ENCODE results near the gene CPLX1.

The CPLX1 gene

DNA sequence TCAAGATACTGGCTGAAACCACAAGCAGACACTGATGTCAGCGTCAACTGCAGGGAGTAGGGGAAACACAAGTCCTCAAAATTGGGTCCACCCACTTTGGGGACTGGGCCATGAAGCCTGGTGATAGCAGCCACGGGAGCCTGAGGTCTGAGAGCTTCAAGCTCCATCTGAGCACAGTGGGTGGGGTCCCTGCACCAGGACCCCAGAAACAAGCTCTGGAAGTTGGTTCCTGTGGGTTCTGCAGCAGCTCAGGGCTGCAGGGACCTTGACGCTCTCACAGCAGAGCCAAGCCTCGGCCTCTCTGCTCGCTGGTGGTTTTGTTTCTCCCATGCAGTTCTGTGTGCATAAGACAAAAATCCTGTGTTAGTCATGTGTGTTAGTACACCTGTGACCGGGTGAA lies 54.5 kb downstream of the CPLX1 start:
- TF ChIP-seq, protein P1, sequence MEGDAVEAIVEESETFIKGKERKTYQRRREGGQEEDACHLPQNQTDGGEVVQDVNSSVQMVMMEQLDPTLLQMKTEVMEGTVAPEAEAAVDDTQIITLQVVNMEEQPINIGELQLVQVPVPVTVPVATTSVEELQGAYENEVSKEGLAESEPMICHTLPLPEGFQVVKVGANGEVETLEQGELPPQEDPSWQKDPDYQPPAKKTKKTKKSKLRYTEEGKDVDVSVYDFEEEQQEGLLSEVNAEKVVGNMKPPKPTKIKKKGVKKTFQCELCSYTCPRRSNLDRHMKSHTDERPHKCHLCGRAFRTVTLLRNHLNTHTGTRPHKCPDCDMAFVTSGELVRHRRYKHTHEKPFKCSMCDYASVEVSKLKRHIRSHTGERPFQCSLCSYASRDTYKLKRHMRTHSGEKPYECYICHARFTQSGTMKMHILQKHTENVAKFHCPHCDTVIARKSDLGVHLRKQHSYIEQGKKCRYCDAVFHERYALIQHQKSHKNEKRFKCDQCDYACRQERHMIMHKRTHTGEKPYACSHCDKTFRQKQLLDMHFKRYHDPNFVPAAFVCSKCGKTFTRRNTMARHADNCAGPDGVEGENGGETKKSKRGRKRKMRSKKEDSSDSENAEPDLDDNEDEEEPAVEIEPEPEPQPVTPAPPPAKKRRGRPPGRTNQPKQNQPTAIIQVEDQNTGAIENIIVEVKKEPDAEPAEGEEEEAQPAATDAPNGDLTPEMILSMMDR (IDR thresholded peaks at IDR 0.05; ENCODE audit: insufficient read depth, missing control alignments) = no peak
- DNase-seq (ENCODE audit: insufficient read length, low spot score) (no peak), FAIRE-seq (no peak)

DNA sequence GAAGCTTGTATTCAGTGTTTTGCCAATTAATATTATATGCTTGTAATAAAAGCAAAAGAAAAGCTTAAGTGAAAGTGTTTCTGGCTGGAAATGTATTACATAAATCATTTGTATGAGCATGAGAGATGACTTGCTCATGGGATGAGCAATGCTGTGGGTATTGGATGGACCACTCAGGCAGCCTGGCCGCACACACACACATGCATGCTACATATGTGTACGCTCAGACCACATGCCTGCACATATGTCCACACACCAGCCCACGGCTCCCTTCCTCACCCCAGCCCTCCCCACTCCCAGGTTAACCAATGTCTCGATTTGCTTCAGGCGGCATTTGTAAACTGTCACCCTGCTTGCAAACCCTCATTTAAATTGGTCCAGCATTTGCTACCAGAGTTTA lies 55.9 kb downstream of the CPLX1 start:
- TF ChIP-seq, protein P1 (IDR thresholded peaks at IDR 0.05; ENCODE audit: insufficient read depth, missing control alignments) = no peak
- FAIRE-seq (no peak), DNase-seq (ENCODE audit: insufficient read length, low spot score) (no peak)

DNA sequence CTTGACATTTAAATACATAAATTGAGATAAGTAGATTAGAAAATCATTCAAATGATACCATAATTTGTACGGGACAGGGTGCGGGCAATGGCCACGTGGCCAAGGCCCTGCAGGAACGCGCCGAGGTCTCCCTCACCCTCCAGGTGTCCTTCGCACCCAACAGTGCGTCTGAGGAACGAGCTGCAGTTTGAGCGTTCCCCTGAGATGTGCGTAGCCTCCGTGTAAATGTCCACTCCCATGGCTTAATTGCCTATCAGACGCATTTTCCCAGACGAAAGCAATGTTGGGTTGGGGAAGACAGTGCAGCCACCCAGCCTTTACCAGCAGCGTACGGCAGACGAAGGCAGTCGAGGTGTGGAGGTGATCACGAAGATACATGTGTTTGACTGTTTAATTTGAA lies 56.4 kb downstream of the CPLX1 start:
- DNase-seq (ENCODE audit: insufficient read length, low spot score) (no peak), FAIRE-seq (no peak)
- TF ChIP-seq, protein P1 (IDR thresholded peaks at IDR 0.05; ENCODE audit: insufficient read depth, missing control alignments) = no peak

DNA sequence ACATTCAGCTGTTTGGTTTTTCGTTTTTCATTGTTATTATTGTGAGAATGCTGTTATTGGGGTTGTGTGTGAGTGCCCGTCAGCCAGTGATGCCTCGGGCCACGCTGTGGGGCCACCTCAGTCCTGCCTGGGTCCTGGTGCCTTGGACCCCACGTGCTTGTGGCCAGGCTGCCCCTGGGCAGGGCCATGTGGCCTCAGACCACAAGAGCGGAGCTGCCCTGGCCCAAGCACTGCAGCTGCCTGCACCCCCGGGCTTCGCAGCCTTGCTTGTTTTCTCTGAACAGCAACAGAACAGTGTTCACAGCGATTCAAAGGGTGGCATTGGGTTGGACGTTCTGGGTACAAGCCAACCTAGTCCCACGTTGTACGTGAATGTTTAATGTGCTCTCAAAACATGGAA lies 56.9 kb downstream of the CPLX1 start:
- FAIRE-seq = no peak
- TF ChIP-seq, protein P1 (IDR thresholded peaks at IDR 0.05; ENCODE audit: insufficient read depth, missing control alignments) = no peak

DNA sequence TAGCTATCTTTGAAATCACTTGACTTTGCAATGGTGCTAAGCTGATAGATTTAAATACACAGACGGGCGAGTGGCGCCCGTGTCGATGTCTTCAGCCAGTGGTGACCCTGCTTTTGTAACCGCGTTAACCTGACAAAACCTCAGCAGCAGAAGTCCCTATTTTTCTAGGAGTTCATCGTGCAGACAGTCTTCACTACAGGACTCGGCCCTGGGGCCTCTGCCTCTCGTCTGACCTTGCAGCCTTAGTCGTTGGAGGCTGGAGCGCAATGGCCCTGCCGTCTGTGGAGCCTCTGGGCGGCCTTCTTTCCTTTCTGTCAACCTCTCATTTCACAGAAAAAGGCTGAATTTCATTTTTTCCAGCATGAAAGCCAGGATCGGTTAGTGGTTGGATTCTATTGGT lies 57.9 kb downstream of the CPLX1 start:
- FAIRE-seq (no peak), DNase-seq (ENCODE audit: insufficient read length, low spot score) (no peak)
- TF ChIP-seq, protein P1 (IDR thresholded peaks at IDR 0.05; ENCODE audit: insufficient read depth, missing control alignments) = no peak

More for the DNA sequence above, 56.9 kb downstream of the CPLX1 start:
- no peak for DNase-seq (ENCODE audit: insufficient read length, low spot score)

DNA sequence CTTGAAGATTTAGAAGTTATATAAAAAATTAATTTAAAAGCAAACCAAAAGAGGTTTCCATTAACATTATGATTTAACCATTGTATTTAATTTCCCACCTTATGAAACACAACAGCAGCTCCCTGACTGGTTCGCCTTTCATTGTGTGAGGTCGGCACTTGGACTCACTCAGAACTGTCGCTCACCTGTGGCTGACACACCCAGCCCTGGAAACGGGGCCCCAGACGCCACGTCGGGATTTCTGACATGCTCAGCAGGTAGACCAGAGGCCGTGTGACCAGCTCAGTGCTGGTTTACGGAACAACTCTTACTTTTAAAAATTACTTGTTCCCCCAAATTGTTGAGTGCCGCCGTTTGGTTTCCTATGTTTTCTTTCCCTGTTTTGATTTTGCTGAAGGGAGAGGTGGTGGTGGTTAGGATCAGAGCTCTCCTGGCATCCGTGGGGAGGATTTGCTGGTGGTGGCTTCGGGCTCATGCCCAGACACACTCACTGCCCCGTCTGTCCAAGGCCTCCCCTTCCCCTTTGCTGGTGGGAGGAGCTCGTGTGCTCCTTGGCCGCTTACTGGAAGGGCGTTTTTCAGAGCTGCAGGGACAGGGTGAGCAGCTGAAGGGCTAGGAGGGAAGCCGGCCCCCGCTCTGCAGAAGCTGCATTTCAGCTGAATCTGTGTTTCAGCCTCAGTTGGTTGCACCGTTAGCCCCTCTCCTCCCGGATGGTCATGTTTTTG lies 59.2 kb downstream of the CPLX1 start:
- FAIRE-seq = no peak
- TF ChIP-seq, protein P1 (IDR thresholded peaks at IDR 0.05; ENCODE audit: insufficient read depth, missing control alignments) = no peak
- DNase-seq (ENCODE audit: insufficient read length, low spot score) = no peak

DNA sequence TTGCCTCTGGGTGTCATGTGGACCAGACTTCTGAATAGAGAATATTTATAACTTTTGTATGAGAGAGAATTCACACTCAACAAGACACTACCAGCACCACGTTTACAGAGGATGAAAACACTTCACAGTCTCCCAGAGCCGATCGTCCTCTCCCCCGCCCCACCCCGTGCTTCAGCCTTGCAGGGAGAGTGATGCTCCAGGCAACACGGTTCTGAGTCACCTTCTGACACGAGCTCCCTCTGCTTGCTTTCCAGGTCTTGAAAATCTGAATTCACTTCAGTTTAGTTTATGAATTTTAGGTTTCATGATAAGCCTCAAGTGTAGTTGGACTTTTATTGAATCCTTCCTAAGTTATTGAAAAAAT lies 59.8 kb downstream of the CPLX1 start:
- no peak for DNase-seq (ENCODE audit: insufficient read length, low spot score)
- no peak for FAIRE-seq
- TF ChIP-seq, protein P1 (IDR thresholded peaks at IDR 0.05; ENCODE audit: insufficient read depth, missing control alignments) = no peak

All from D721Med (cell line).